ENCODE data around the gene ZNF358.

Gene ZNF358

DNA sequence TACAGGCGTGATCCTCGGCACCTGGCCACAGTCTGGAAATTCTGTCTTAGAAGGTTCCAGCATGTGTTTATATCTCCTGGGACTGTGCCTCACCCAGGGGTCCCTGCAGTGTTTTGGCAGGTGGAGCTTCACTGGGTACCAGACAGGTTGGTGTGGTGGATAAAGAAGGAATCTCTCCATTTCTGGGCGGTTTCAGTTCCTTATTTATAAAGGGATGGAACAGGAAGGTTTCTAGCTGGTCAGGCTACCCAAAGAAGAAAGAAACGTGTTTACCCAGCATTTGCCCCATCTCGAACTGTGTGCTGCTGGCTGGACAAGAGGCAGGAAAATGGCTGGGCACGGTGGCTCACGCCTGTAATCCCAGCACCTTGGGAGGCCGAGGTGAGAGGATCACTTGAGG, 29.4 kb downstream of the ZNF358 start:
- H3K27ac ChIP-seq = no peak overlapping the region
- no peak for DNase-seq
- no peak overlapping the region for H3K4me3 ChIP-seq (ENCODE audit: low read depth, low read length)
- in situ Hi-C loops (cut with HindIII; ENCODE audit: low pct_ligation_motif_present, low sequenced_read_pairs) = no loop called here
- TF ChIP-seq, protein P1, sequence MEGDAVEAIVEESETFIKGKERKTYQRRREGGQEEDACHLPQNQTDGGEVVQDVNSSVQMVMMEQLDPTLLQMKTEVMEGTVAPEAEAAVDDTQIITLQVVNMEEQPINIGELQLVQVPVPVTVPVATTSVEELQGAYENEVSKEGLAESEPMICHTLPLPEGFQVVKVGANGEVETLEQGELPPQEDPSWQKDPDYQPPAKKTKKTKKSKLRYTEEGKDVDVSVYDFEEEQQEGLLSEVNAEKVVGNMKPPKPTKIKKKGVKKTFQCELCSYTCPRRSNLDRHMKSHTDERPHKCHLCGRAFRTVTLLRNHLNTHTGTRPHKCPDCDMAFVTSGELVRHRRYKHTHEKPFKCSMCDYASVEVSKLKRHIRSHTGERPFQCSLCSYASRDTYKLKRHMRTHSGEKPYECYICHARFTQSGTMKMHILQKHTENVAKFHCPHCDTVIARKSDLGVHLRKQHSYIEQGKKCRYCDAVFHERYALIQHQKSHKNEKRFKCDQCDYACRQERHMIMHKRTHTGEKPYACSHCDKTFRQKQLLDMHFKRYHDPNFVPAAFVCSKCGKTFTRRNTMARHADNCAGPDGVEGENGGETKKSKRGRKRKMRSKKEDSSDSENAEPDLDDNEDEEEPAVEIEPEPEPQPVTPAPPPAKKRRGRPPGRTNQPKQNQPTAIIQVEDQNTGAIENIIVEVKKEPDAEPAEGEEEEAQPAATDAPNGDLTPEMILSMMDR (IDR thresholded peaks at IDR 0.05; ENCODE audit: low read depth, low read length, missing control alignments) = no peak
- peaks cover 41% of the 10 kb centered on the region for H3K36me3 ChIP-seq (replicated peaks)
- no peaks in the 10 kb centered on the region for H3K27me3 ChIP-seq (replicated peaks)

DNA sequence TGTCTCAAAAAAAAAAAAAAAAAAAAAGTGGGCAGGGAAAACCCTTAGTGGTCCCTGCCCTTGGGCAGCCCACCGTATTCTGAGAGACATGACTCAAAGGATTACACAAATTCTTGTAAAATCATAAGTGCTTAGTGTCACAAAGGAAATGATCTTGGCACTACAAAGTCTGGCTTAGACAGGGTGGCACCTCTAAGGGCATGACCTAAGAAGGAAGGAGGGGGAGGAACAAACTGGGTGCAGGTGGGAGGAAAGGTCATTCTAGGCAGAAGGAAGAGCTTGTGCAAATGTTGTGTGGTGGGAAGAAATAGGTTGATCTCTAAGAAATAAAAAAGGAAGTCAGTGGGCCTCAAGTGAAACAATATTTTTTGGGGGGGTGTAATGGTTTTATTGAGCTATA, 30.0 kb downstream of the ZNF358 start:
- H3K4me3 ChIP-seq (ENCODE audit: low read depth, low read length) = no peak overlapping the region
- TF ChIP-seq, protein P1 (IDR thresholded peaks at IDR 0.05; ENCODE audit: low read depth, low read length, missing control alignments) = no peak
- no peak for DNase-seq
- no peaks in the 10 kb centered on the region for H3K27me3 ChIP-seq (replicated peaks)
- in situ Hi-C loops (cut with HindIII; ENCODE audit: low pct_ligation_motif_present, low sequenced_read_pairs) = no loop called here
- peaks cover 40% of the 10 kb centered on the region for H3K36me3 ChIP-seq (replicated peaks)
- H3K27ac ChIP-seq = no peak overlapping the region

GRCh38 chr19:7547159-7547558, 31.3 kb downstream of the ZNF358 start:
- Histone ChIP-seq H3K4me3 (ENCODE audit: low read depth, low read length) (no peak overlapping the region), H3K36me3 (replicated peaks) (peaks cover 30% of the 10 kb centered on the region), H3K27ac (no peak overlapping the region), H3K27me3 (replicated peaks) (no peaks in the 10 kb centered on the region)
- in situ Hi-C loops (cut with HindIII; ENCODE audit: low pct_ligation_motif_present, low sequenced_read_pairs) = no loop called here
- no peak for DNase-seq
- TF ChIP-seq, protein P1 (IDR thresholded peaks at IDR 0.05; ENCODE audit: low read depth, low read length, missing control alignments) = no peak

- Histone ChIP-seq H3K36me3 (replicated peaks) (peaks cover 20% of the 10 kb centered on the region), H3K27ac (no peak overlapping the region), H3K27me3 (replicated peaks) (no peaks in the 10 kb centered on the region), H3K4me3 (ENCODE audit: low read depth, low read length) (no peak overlapping the region)
- TF ChIP-seq, protein P1 (IDR thresholded peaks at IDR 0.05; ENCODE audit: low read depth, low read length, missing control alignments) = no peak
- DNase-seq = no peak
- in situ Hi-C loops (cut with HindIII; ENCODE audit: low pct_ligation_motif_present, low sequenced_read_pairs) = no loop called here
Observed at GRCh38 chr19:7549429-7550148, 33.7 kb downstream of the ZNF358 start.

- Histone ChIP-seq H3K36me3 (replicated peaks) (peaks cover 21% of the 10 kb centered on the region), H3K27ac (no peak overlapping the region), H3K27me3 (replicated peaks) (no peaks in the 10 kb centered on the region), H3K4me3 (ENCODE audit: low read depth, low read length) (no peak overlapping the region)
- TF ChIP-seq, protein P1 (IDR thresholded peaks at IDR 0.05; ENCODE audit: low read depth, low read length, missing control alignments) = no peak
- in situ Hi-C loops (cut with HindIII; ENCODE audit: low pct_ligation_motif_present, low sequenced_read_pairs) = no loop called here
- no peak for DNase-seq
Observed at GRCh38 chr19:7550169-7550770, 34.4 kb downstream of the ZNF358 start.
